HG03575 (cell line): ENCODE results near the gene RCBTB1.
A peak's percentile ranks its signal among the peaks of the same experiment; 100 is the strongest.
"Not testable (repeated sequence)": the region's sequence is repeated elsewhere in the genome, so short reads cannot be mapped to it uniquely, and the experiment has no call there.

Source experiments
- ATAC-seq: cut with Tn5 transposase; IDR thresholded peaks from one replicate; pipeline ENCODE4 v1.9.1; 2021; ENCODE audit not compliant: unreplicated experiment, insufficient number of reproducible peaks, low FRiP score; ENCODE audit errors: extremely low read depth

RCBTB1 gene

GRCh38 chr13:49607761-49608160 is 22.4 kb upstream of the RCBTB1 start:
- no peak for ATAC-seq

- ATAC-seq, result peak; percentile 71
Measured at GRCh38 chr13:49606747-49607648, 21.6 kb upstream of the RCBTB1 start.

- no peak for ATAC-seq
Measured at GRCh38 chr13:49604570-49604969, 19.2 kb upstream of the RCBTB1 start.

- not testable (repeated sequence) for ATAC-seq
Measured at GRCh38 chr13:49602615-49603014, 17.3 kb upstream of the RCBTB1 start.

- no peak for ATAC-seq
Measured at GRCh38 chr13:49602005-49602404, 16.6 kb upstream of the RCBTB1 start.

GRCh38 chr13:49597043-49597641 is 11.8 kb upstream of the RCBTB1 start:
- no peak for ATAC-seq

GRCh38 chr13:49596221-49596620 is 10.9 kb upstream of the RCBTB1 start:
- ATAC-seq, result no peak

- ATAC-seq, result no peak
Measured at GRCh38 chr13:49594576-49594975, 9.2 kb upstream of the RCBTB1 start.

GRCh38 chr13:49593876-49594275 is 8.5 kb upstream of the RCBTB1 start:
- not testable (repeated sequence) for ATAC-seq

GRCh38 chr13:49590714-49591113 is 5.4 kb upstream of the RCBTB1 start:
- ATAC-seq, result not testable (repeated sequence)

- no peak for ATAC-seq
Measured at GRCh38 chr13:49587311-49587847, 2.0 kb upstream of the RCBTB1 start.

- no peak for ATAC-seq
Measured at GRCh38 chr13:49586717-49587116, 1.4 kb upstream of the RCBTB1 start.

- ATAC-seq, result no peak
Measured at GRCh38 chr13:49584771-49585182, 581 bp downstream of the RCBTB1 start.

- no peak for ATAC-seq
Measured at GRCh38 chr13:49580980-49581680, 4.2 kb downstream of the RCBTB1 start.

GRCh38 chr13:49579501-49579900 is 5.9 kb downstream of the RCBTB1 start:
- no peak for ATAC-seq

- ATAC-seq, result no peak
Measured at GRCh38 chr13:49571299-49572240, 13.8 kb downstream of the RCBTB1 start.

GRCh38 chr13:49569993-49570689 is 15.2 kb downstream of the RCBTB1 start:
- no peak for ATAC-seq

- ATAC-seq, result no peak
Measured at GRCh38 chr13:49567491-49567890, 17.9 kb downstream of the RCBTB1 start.
